NCI-H1105 (cell line): ENCODE measurements around the gene PTPN22.

ENCODE experiments used
- DNase-seq: peaks from one replicate; lab custom pipeline; 2025; lab: John Stamatoyannopoulos, UW

PTPN22 gene

GRCh38 chr1:113802367-113803007 lies 69.0 kb downstream of the PTPN22 start:
- DNase-seq = no peak

DNA sequence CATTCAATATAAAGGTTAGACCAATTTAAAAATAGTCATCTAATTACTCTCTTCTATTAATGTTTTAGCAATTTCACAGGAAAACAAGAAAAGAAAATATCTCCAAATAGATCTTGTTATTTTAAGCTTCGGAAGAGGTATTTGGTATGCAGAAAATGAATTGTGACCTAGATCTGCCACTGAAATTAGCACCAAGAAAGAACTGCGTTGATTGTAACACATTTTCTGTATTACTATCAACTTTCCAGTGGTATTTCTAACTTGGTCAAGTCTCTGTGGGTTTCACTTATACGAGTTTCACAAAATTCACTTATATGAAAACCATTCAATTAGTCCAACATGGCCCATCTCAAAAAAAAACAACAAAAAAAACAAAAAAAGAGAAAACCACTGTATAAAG lies 71.0 kb downstream of the PTPN22 start:
- no peak for DNase-seq

DNA sequence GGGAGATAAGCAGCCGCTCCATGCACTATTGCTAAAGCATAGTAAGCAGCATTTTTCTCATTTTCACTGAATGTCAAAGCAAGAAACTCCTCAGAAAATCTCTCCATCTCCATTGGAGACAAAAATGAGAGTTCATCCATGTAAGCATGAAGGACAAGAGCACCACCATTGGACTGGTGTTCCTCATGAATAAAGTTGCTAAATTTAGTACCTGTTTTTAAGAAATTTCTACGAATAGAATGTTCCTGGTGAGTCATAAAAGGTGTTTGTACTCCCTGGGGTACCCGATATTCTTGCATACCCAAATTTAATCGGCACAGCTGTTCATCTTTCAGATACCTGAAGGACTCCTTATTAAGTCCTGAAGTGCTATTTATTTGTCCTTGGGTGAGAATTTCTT lies 74.0 kb downstream of the PTPN22 start:
- no peak for DNase-seq

GRCh38 chr1:113793878-113794834 lies 77.4 kb downstream of the PTPN22 start:
- no peak for DNase-seq

DNA sequence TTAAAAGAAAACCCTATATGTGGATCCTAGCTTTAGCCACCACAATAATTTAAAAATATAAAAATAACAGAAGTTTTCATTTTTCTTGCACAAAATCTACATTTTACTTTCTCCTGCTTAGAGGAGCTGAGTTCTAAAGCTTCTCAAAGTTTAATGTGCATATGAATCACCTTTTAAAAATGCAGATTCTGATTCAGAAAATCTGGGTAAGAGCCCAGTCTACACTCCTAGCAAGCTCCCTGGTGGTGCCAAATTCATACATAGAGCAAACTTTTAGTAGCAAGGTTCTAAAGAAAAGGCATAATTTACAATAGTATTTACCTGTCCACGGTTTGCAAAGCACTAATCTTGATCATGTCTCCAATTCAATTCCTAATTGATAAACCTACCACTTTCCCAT lies 78.5 kb downstream of the PTPN22 start:
- no peak for DNase-seq

- DNase-seq = no peak
These were observed 79.0 kb downstream of the PTPN22 start for GRCh38 chr1:113792471-113792870.

GRCh38 chr1:113788802-113789201 lies 82.7 kb downstream of the PTPN22 start:
- DNase-seq = no peak

DNA sequence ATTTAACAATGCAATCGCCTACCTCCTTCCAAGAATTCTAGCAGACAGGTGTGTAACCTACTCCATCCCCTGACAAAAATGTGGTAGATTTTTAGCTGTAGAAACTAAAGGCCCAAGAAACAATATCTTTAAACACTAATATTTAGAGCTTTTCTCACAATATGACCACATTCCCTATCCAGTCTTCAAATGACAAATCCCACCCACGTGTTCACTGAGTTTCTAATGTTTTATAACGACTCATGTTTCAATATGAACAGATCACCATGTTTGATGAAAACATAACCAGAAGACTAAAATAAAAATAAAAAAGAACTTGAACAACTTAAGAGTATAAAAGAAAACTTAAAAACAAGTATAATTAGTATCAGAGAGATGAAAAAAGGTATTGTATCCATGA lies 83.8 kb downstream of the PTPN22 start:
- no peak for DNase-seq

GRCh38 chr1:113786069-113786468 lies 85.4 kb downstream of the PTPN22 start:
- DNase-seq = no peak

DNA sequence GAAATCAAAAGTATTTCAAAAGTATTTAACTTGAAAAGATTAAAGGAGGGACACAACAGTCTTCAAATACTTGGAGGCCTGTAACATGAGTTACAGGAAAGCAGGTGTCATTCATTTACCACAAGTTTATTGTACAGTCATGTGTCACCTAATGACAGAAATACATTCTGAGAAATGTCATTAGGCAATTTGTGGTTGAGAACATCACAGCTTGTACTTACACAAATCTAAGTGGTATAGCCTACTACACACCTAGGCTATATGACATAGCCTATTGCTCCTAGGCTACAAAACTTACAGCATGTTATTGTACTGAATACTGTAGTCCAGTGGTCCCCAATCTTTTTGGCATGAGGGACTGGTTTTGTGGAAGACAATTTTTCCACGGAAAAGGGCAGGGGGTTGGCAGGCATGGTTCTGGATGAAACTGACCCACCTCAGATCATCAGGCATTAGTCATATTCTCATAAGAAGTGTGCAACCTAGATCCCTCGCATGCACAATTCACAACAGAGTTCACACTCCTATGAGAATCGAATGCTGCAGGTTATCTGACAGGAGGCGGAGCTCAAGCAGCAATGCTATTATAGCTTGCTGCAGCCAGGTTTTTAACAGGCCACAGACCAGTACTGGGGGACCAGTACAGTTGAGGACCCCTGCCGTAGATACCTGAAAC lies 87.3 kb downstream of the PTPN22 start:
- DNase-seq = no peak

GRCh38 chr1:113783254-113784103 lies 88.0 kb downstream of the PTPN22 start:
- no peak for DNase-seq

GRCh38 chr1:113782406-113782805 lies 89.1 kb downstream of the PTPN22 start:
- DNase-seq = no peak

DNA sequence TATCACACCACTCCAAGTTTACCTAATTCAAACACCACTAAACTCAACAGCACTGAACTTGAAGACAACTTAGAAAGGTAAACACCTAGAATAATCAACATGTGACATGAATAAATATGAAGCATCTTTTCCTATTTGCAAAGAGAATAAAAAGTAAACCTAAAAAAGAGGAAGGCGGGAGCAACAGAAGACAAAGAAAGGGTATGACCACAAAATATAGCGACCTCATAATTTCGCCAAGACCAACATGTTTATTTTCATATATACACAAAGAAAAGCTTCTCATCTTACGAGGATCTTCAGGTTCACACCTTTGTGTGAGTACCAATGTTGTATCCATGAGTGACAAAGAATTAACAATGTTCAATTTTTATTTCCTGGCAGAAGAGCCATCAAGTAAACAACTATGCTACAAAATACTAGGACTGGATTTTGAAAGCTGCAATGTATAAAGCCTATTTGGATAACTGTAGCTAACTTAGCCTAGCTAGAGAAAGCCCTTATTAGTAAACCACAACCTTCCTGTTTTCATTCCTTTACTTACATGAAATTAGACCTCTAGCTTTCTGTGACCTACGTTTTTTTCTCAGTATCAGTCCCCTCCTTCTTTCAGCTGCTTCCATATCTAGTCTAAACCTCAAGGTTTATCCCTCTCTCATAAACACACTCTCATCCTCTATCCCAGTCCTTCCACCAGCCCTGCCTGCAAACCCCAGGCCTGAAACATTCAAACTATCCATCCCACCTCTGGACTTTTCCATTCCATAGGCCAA lies 91.0 kb downstream of the PTPN22 start:
- DNase-seq = no peak

DNA sequence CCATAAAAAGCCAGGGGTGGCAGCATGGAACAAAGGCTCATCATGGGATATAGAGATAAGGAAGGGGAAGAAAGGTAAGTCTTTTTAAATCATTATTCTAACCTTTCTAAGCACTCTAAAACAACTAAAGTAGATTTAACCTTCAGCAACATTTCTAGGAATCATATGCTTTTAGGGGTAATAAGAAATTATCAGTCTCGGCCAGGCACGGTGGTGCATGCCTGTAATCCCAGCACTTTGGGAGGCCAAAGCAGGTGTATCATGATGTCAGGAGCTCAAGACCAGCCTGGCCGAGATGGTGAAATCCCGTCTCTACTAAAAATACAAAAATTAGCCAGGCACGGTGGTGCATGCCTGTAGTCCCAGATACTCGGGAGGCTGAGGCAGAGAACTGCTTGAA lies 92.0 kb downstream of the PTPN22 start:
- no peak for DNase-seq

DNA sequence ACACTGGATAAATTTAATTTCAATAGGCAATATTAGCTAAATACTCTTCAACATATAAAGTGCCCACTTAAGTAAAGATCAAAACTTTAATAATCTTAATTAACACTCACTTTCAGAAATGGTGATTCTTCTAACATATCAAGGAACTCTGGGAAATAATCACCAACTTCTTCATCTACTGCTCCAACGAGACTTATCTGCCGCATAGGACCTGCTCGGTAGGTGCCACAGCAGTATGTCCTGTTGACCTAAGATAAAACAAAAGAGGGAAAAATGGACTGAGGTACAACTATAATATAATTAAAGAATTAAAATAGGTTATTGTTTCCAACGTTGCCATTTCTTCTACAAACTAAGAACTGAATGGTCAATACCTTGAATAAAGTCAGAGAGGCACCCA lies 94.0 kb downstream of the PTPN22 start:
- DNase-seq = no peak

DNA sequence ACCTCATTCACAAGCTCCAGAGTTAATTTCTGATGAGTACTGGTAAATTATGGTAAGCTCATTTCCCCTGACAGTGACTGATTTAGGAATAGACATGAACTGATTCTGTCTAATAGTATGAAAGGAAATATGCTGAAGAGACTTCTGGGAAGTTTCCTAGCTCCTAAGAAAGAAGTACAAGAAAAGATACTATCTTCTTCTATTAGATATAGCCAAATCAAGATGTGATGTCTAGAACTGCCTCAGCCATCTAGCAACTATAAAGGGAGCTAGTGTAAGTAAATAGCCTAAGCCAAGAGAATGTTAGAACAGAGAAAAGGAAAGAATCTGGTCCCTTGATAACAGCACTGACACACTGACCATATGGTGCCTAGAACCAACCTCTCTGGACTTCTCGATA lies 101.5 kb downstream of the PTPN22 start:
- DNase-seq = no peak

GRCh38 chr1:113769601-113769970 lies 101.9 kb downstream of the PTPN22 start:
- no peak for DNase-seq

DNA sequence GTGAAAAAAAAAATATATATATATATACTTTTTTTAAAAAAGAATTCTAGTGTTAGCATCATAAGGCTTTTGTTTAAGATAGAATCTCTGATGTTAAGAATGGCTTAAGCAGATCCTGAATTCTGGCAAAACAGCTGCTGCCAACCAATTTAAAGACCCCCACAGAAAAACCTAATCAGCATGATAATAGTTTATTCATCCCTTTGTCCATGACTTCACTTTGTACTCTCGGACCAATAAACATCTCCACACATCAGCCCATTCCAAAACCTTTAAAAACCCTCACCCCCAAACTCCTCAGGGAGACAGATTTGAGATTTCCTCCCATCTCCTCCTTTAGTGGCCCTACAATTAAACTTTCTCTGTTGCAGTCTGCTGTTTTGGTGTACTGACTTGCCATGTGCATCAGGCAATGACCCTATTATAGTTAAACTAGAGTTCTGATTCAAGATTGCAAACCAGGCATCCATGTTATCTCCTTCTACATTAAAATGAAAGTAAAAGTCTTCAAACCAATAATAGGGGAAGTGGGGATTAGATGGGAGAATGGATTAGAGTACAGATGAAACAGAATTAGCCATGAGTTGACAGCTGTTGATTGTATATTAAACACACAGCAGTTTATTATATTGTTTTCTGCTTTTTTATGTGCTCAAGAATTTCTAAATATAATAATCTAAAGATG lies 102.5 kb downstream of the PTPN22 start:
- DNase-seq = no peak

DNA sequence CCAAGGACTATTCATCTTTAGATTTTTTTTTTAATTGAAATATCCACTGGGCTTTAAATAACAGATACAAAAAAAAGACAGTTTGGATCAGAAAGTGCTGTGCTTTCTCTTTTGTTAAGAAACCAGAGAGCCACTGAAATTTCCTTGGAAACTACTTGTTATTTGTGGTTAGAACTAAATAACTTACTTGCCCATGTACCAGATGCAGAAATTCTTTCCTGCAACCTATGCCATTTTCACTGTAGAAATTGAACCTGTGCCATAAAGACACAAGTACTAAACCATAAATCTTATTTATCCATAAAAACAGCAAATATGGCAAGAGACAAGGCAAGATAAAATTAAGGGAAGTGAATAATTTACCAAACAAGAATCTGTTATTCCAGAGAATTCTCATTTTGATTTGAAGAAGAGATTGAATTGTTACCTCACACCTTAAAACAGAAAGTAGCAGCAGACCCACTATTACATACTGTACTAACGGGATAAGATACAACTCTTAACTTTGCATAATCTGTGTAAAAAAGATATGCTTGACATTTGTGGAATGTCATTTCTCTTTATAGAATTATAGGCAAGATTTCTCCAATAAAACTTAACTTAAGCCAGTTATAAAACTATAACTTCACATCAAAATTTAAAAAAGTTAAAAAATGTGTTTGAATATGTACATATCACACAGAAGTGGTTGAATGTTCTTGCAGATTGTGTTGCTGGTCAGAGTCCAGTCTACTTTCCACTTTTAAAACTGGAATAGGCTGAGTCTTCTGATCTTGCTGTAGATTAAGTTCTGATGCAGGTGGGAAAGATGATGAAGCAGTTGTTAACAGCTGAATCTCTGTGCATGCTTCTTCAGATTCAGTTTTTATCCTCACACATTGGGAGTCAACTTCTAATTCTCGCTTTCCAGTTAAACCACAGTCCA lies 105.9 kb downstream of the PTPN22 start:
- DNase-seq = no peak
